GM12872 (cell line): Measurements from ENCODE around the gene PARP15.
A peak's percentile ranks its signal among the peaks of the same experiment; 100 is the strongest.

ENCODE experiments used
- TF ChIP-seq, protein P1 (sequence below): IDR thresholded peaks from 3 replicates; pipeline ENCODE4 v1.5.1; 2011; ENCODE audit warnings: low read depth, mild to moderate bottlenecking, low read length, moderate library complexity; ENCODE audit not compliant: insufficient read depth

Gene PARP15

DNA sequence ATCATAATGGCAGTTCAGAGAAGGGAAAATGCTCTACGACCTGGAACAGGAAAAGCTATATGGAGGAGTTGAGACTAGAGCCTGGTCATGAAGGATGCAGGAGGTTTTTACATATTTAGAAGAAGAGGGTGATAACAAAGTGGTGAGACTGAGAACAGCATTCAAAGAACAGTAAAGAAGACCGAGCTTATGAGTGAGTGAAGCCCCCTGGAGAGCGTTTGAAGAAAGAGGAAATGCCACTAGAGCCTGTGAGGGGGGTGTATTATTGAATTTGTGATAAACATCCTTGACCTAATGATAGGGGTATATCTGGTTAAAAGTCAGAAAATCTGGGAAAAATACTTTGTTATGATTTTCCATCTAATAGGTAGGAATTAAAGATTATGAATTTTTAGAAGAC, 17.5 kb upstream of the PARP15 start:
- TF ChIP-seq, protein P1, sequence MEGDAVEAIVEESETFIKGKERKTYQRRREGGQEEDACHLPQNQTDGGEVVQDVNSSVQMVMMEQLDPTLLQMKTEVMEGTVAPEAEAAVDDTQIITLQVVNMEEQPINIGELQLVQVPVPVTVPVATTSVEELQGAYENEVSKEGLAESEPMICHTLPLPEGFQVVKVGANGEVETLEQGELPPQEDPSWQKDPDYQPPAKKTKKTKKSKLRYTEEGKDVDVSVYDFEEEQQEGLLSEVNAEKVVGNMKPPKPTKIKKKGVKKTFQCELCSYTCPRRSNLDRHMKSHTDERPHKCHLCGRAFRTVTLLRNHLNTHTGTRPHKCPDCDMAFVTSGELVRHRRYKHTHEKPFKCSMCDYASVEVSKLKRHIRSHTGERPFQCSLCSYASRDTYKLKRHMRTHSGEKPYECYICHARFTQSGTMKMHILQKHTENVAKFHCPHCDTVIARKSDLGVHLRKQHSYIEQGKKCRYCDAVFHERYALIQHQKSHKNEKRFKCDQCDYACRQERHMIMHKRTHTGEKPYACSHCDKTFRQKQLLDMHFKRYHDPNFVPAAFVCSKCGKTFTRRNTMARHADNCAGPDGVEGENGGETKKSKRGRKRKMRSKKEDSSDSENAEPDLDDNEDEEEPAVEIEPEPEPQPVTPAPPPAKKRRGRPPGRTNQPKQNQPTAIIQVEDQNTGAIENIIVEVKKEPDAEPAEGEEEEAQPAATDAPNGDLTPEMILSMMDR: no peak

DNA sequence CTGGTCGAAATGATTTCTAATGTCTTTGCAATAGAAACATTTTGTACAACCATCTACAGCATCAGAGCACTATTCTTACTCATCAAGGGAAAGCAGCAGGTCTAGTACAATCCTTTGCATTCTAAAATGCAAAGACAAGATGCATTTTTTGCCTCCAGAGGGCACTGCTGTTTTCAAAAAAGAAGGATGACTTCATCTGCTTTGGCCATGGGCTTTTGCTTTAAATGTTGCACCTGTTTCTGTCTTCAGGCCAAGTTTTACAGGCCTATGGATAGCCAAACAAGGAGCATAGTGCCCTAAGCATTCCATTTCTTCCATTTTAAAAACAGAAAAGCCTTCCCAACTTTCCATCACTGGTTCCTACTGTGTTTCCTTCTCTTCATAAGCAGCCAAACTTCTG, 16.8 kb upstream of the PARP15 start:
- TF ChIP-seq, protein P1: peak; percentile 69

DNA sequence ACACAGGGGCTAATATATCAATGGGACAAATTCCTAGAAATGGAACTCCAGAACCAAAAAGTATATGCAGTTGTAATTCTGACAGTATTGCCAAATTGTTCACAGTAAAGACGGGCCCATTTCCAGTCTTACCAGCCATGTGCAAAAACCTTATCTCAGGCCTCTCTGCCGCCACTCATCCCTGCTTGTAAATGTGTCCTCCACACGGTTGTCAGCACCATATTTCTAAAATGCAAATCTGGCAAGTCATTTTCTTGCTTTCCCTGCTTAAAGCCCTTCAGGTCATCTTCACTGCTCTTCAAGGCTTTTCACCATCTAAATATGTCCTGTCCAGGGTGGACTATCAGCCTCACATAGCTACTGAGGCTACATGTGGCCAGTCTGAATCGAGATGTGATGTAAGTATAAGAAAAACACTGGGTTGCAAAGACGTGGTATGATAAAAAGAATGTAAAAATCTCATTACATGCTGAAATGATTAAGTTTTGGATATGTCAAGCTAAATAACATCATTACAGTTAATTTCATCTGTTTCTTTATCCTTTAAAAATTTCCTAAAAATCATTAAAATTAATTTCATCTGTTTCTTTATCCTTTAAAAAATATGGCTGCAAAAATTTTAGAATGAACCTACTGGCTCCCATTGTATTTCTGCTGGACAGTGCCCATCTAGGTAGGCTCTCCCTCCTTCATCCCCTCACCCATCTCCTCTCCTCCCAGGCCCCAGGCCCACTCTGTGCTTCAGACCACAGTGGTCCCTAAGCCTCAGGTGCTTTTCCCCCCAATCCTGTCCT, 14.3 kb upstream of the PARP15 start:
- TF ChIP-seq, protein P1: no peak

DNA sequence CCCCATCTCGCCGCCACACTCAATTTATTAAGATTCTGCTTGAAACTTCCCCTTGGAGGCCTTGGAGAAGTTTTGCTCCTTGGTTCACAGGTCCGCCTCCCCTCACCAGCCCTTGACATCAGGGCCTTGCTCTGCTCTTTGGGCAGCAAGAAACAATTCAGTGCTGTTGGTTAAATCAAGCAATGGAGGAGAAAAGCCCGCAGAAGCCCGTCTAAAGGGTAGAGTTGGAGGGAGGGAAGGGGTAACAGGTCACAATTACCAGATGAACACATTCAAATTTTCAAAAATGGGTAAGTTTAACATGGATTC, 13.8 kb upstream of the PARP15 start:
- TF ChIP-seq, protein P1: no peak

DNA sequence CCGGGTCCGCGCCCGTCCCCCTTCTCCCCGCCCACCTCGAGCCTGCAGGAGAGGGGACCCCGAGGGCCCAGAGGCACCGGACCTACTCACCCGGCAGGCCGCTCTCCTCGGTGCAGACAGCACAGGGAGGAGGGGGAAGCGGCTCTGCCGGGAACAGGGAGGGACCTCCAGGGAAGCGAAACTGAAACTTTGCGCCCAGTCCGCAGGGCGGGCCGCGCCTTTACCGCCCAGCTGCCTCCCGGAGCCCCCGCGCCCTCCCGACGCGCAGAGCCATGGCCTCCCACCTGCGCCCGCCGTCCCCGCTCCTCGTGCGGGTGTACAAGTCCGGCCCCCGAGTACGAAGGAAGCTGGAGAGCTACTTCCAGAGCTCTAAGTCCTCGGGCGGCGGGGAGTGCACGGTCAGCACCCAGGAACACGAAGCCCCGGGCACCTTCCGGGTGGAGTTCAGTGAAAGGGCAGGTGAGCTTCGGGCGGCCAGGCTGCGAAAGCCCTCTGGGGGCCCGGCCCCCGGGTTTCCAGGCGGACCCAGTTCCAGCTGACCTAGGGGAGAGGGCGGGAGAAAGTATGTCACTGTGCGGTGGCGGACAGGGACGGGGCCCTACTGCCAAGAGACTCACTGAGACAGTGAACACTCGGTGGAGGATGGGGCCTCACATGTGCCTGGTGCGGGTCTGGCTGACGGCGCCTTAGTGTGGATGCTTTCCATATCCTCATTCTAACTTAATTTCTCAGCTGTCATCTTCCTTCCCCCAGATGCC, 13.1 kb upstream of the PARP15 start, which contains the start of the genes DTX3L and PARP9:
DTX3L (plus strand) TSS at position 184 of the 758 bp plus-strand sequence; CDS start at position 273, 89 bp downstream.
PARP9 (minus strand) TSS at position 146 of the 758 bp plus-strand sequence. CDS start 4,680 bp downstream, outside the sequence.
- TF ChIP-seq, protein P1: no peak

DNA sequence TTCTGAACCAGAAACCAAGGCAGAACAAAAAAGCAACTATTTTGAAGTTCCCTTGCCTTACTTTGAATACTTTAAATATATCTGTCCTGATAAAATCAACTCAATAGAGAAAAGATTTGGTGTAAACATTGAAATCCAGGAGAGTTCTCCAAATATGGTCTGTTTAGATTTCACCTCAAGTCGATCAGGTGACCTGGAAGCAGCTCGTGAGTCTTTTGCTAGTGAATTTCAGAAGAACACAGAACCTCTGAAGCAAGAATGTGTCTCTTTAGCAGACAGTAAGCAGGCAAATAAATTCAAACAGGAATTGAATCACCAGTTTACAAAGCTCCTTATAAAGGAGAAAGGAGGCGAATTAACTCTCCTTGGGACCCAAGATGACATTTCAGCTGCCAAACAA, 8.7 kb upstream of the PARP15 start:
- TF ChIP-seq, protein P1: no peak

DNA sequence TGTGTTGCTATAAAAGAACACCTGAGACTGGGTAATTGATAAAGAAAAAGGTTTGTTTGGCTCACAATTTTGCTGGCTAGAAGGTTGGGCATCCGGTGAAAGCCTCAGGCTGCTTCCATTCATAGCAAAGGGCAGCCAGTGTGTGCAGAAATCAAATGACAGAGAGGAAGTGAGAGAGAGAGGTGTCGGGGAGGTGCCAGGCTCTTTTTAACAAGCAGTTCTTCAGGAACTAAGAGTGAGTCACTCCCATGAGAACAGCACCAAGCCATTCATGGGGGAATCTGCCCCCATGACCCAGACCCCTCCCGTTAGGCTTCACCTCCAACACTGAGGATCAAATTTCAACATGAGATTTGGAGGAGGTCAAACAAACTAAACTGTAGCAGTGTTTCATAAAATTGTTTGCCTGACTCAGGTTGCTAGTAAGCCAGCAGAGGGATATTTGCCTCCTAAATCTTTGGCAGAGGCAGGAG, 4.5 kb upstream of the PARP15 start:
- TF ChIP-seq, protein P1: no peak
